HG03025 (cell line): Measurements from ENCODE around the gene ADRA1B.

ENCODE experiments used
- ATAC-seq: cut with Tn5 transposase; IDR thresholded peaks from one replicate; pipeline ENCODE4 v1.9.1; 2021; ENCODE audit warnings: mild to moderate bottlenecking, moderate library complexity; ENCODE audit not compliant: unreplicated experiment, low FRiP score

The ADRA1B gene

DNA sequence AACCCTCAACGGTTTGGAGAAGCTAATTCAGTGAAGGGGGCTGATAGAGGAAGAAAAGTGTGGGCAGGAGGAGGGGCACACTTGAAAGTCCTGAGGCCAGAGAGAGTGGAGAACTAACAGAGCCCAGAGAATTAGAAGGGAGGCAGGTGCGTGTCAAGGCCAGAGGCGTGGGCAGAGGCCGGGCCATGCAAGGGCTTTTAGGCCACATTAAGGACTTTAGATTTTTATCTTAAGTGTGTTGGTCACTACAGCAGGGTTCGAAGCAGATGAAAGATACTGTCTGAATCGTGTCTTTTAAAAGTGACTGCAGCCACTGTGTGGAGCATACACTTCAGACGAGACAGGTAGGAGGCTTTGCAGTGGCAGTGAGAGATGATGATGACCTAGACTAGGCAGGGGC lies 6.7 kb downstream of the ADRA1B start:
- no peak for ATAC-seq

DNA sequence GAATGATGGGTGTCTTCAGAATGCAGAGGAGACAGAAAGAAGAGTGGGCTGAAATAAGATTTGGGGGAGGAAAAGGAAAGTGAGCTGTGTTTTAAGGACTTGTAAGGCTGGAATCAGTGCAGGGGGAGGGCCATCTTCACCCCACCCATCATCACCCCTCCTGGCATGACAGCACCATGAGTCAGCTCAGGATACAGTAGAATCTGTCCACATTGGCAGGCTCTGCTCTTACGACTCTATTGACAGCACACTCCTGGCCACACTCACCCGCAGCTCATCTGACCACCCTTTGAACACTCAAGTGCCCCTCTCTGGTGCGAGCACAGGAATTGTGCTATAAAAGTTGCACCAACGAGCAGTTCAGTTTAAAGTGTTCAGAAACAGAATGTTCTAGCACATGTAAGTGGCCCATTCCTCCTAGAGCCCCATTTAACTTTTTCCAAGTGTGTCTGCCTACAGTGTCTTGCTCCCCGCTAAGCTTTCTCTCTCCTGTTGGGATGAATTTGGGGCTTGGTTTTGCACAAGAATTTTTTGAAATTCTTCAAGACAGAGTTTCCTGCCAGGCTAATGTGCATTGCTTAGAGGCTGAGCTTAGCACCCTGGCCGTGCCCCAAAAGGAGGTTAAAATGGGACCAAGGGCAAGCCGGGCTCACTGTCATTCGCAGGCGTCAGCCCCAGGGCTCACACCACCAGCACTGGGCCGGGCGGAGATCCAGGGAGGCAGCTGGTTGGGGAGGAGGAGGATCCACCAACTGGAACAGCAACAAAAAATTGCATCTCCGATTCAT lies 12.0 kb downstream of the ADRA1B start:
- no peak for ATAC-seq

GRCh38 chr5:159929176-159929575 lies 12.9 kb downstream of the ADRA1B start:
- ATAC-seq, result no peak

DNA sequence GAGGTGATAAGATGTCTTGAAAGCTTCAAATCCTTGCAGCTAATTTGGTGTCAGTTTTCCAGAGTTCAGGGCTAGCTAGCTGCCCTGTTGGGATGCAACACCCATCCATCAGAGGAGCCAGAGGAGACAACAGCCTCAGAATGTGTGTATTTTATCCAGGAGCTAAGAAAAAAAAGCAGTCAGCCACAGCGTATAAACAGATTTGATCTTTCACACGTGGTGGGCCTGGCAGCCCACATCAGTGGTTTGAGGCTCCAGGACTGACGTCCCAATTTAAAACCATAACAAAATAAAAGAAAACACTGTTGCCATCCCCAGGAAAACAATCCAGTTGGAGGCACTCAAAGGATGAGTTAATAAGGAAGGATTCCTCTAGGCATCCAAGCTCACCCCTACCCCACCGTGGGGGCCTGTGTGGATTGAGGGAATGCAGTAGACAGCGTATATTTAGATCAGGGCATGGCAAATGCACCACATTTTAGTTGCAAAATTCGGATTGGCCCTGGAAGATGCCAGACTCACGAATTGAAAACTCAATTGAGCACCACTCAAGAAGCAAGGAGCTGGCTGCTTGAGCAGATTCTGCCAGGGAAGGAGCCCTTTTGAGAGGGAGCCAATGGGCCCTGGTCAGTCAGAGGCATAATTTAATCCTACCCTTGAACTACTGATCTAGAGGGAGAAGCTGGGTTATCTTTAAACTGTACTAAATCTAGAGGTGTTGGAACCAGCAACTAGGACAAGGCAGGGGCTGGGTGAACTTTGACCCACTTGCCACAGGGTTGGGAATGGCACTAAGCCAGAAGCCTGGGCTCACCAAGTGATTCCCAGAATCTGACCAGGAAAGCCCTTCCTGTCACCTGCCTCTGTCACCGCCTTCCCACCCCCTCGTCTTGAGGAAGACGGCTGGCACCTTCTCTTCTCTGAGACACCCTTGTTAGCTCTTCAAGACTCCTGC lies 17.5 kb downstream of the ADRA1B start:
- ATAC-seq, result no peak

- no peak for ATAC-seq
Observed at GRCh38 chr5:159935946-159936345, 19.7 kb downstream of the ADRA1B start.

GRCh38 chr5:159936686-159937329 lies 20.5 kb downstream of the ADRA1B start:
- ATAC-seq, result no peak

DNA sequence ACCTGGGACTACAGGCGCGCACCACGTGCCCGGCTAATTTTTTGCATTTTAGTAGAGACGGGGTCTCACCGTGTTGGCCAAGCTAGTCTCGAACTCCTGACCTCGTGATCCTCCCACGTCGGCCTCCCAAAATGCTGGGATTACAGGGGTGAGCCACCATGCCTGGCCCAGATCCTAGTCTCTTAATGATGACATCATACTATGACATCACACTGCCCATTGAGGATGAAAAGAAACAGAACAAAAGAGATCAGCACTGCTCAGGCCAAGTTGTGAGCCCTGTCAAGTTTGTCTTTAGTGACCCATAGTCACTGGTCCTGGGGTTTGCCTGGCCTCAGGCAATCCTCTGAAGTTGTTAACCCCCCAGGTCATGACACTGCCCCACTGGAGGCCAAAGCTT lies 21.3 kb downstream of the ADRA1B start:
- no peak for ATAC-seq

- ATAC-seq, result no peak
Observed at GRCh38 chr5:159943326-159943725, 27.0 kb downstream of the ADRA1B start.

- ATAC-seq, result no peak
Observed at GRCh38 chr5:159944056-159944600, 27.8 kb downstream of the ADRA1B start.

DNA sequence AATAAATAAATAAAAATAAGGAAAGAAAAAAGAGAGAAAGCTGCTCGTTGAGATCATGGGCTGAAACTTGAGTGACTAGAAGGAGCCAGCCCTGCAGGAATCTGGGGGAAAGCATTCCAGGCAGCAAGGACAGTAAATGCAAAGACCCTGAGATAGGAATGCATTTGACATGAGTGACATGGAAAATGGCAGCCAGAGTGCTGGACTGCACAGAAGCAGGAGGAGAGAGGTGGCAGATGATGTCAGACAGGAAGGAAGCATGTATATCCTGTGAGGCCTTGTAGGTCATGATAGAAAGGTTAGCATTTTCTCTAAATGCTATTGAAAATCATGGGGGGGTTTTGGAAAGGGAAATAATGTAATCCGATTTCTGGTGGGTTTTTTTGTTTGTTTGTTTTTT lies 29.1 kb downstream of the ADRA1B start:
- ATAC-seq, result no peak

- ATAC-seq, result no peak
Observed at GRCh38 chr5:159947708-159948358, 31.6 kb downstream of the ADRA1B start.

- no peak for ATAC-seq
Observed at GRCh38 chr5:159951387-159951786, 35.1 kb downstream of the ADRA1B start.

- no peak for ATAC-seq
Observed at GRCh38 chr5:159951834-159952233, 35.6 kb downstream of the ADRA1B start.

DNA sequence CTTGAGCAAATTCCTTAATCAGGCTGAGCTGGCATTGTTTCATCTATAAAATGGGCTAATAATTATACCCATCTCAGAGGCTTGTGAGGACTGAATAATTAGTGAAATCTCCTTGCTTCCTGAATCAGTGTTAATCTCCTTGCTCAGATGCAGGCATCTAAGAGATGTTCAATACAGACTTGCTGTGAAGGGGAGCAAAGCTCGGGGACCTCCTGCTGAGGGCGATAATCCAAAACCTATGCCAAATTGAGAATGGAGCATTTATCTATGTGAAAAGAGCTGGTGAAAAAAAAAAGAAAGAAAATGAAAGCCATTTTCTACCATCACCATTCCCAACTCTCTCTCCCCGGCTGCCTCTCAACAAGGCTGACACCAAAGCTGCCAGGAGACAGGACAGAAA lies 37.3 kb downstream of the ADRA1B start:
- no peak for ATAC-seq

DNA sequence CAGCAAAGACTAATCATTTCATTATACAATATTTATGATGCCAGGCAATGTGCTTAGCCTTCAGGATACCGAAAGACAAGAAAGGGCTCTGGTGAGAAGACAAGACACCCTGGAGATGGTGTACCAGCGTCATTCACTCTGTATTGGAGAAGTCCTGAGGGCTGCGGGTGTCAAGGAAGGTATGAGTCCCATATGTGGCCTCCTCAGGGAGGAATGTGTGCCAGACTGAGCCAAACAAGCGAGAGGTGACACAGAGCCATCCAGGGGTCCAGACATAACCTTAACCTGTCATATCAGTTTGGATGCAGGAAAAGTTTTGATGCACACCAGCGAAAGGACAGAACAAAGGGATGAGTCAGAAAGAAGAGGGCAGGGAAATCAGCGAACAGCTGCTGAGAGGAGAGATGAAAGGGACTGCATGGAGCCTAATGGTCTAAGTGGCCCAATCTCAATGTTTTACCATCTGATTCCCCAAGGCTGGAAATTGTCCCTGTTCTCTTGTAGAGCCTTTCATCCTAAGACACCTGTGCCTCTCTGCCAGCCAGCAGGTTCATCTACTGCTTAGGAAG lies 38.9 kb downstream of the ADRA1B start:
- ATAC-seq, result no peak

- ATAC-seq, result no peak
Observed at GRCh38 chr5:159956074-159956473, 39.8 kb downstream of the ADRA1B start.

DNA sequence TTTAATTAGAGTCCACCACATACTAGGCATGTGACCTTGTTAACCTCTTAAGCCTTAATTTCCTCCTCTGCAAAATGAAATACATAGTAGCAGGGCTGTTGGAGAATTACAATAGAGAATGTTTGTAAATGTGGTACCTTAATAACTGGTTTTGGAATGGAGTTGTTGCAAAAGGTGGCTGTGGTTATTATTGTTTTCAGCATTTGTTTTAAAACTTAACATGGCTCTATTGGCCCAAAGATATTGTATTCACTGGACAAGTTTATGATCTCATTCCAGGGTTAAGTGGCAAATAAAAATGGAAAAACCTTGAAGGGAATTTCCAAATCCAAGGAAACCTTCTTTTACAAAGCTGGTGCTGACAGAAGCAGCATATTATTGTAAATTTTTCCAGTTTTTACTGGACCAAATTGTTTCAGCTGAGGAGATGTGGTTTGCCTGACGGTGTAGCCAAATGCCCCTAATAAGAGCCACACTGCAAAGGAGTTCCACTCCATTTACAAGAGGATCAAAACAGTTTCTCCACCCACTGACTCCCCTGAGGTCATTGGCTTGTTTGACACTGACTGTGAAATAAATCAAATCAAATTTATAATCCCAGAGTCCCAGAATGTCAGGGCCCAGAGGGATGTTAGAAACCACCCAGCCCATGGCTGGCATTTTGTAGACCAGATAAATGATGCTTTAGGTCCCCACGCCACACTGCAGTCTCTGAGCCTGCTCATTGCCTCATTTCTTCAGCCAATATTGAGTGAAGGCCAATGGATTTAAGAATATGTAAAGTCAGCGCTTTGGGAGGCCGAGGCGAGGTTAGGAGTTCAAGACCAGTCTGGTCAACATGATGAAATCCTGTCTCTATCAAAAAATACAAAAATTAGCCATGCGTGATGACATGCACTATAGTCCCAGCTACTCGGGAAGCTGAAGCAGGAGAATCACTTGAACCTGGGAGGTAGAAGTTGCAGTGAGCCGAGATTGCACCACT lies 45.2 kb downstream of the ADRA1B start:
- ATAC-seq, result no peak

- ATAC-seq, result no peak
Observed at GRCh38 chr5:159962214-159962613, 45.9 kb downstream of the ADRA1B start.

DNA sequence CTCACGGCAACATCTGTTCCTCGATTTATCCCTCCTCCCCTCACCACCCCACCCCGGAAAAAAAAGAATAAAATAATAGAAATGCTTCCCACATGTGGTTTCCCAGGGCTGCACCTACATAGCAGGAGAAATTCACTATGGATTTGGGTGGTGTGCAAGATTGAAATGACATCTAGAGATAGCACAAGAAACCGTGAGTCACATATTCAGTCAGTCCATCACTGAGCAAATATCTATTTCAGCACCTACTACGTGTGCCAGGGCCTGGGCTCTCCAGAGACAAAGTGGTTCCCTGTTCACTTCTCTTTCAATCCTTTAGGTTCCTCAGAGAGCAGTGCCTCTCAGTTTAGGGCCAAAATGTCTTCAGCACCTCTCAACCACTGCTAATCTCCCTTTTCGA lies 47.7 kb downstream of the ADRA1B start:
- no peak for ATAC-seq
